NCI-H1436 treated with DMSO at 0.1 percent for 48 hours (cell line): ENCODE results near the gene PSMD9.
A peak's percentile ranks its signal among the peaks of the same experiment; 100 is the strongest.
"Not testable (repeated sequence)": the region's sequence is repeated elsewhere in the genome, so short reads cannot be mapped to it uniquely, and the experiment has no call there.

Experiments used
- DNase-seq: peaks from one replicate; lab custom pipeline; 2025; lab: John Stamatoyannopoulos, UW

The PSMD9 gene

DNA sequence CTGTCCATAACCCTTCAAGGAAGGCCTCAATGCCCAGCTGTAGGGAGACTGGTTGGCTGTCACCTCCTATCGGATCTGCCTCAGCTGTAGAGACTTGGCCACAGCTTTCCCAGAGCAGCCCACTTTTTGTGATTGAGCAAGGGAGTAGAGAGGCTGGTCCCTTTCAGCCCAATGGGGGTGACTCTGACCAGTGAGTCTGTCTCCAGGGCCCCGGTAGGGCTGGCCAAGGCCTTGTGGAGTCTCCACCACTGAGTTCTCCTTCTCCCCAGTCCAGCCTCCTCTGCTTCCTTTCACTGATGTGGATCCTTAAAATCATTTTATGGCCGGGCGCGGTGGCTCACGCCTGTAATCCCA, 15.4 kb upstream of the PSMD9 start:
- no peak for DNase-seq

DNA sequence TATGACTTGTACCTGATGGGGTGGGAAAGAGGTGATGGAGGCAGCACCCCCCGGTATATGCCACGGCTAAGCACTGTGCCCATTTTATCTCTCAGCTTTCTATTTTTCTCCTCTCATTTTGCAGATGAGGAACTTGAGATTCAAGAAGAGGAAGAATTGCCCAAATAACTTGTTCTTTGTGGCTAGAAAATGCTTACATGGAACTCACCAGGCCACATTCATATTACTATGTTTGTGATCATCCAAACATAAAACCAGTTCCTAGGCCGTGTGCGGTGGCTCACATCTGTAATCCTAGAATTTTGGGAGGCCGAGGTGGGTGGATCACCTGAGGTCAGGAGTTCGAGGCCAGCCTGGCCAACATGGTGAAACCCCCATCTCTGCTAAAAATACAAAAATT, 14.5 kb upstream of the PSMD9 start:
- no peak for DNase-seq

DNA sequence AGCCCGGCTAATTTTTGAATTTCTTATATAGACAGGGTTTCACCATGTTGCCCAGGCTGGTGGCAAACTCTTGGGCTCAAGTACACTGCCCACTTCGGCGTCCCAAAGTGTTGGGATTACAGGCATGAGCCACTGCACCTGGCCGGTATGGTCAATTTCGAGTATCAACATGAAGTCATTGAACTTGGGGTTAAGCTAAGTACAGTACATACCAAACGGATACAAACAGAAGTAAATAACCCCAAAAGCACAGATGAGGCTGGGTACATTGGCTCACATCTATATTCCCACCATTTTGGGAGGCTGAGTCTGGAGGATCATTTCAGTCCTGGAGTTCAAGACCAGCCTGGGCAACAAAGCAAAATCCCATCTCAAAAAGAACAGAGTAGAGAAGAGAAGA, 13.0 kb upstream of the PSMD9 start:
- DNase-seq, result no peak

DNA sequence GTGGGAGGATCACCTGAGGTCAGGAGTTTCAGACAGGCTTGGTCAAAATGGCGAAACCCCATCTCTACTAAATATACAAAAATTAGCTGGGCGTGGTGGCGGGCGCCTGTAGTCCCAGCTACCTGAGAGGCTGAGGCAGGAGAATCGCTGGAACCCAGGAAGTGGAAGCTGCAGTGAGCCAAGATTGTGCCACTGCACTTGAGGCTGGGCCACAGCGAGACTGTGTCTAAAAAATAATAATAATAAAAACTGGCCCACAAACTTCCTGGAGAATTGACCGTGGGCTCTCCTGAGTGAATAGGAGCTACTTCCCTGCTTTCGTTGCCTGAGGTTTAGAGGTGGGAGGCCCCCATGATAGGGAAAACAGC, 12.5 kb upstream of the PSMD9 start:
- DNase-seq, result not testable (repeated sequence)

DNA sequence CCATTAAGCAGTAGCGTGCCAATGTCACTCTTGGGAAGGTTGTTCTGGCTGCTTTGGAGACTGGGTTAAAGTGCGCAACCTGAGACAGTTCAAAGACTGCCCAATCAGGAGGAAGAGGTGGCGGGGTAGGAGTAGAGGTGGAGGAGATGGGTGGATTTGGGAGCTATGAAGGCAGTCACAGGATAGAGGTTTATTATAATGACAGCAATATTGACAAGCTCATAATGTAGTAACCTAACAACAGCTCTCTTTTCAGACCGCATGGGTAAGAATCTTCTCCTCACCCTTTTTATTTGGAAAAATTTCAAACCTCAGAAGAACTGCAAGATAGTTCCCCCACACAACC, 5.3 kb upstream of the PSMD9 start:
- no peak for DNase-seq

DNA sequence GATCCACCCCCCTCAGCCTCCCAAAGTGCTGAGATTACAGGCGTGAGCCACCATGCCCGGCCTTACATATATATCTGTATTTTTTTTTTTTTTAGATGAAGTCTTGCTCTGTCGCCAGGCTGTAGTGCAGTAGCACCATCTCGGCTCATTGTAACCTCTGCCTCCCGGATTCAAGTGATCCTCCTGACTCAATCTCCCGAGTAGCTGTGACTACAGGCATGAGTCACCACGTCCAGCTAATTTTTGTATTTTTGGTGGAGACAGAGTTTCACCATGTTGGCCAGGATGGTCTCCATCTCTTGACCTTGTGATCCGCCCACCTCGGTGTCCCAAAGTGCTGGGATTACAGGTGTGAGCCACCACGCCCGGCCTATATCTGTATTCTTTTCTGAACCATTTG, 3.5 kb upstream of the PSMD9 start:
- DNase-seq, result not testable (repeated sequence)

DNA sequence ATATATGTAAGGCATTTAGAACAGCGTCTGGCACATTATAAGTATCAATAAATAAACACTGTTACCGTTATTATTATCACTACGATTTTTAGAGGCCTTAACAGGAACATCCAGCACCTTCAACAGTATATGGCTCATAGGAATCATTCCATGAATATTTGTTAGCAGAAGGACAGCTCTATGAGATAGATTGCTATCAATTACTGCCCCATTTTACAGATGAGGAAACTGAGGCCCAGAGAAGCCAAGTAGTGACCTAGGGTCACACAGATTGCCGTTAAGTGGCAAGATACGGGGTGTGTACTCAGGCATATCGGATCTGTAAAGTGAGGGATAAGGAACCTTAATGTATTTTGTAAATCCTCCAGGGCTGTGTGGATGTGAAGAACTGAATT, 510 bp upstream of the PSMD9 start:
- DNase-seq, result no peak

DNA sequence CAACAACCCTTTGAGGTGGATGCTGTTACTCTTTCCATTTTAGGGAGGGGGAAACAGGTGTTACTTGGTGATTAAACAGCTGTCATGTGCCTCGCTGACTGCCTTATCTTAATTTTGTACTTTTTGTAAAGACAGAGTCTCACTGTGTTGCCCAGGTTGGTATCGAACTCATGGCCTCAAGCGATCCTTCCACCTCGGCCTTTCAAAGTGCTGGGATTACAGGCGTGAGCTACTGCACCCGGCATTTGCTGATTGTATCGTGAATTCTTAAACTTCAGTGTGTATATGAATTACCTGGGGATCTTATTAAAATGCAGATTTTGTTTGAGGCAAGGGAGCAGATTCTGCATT, 659 bp downstream of the PSMD9 start:
- no peak for DNase-seq

DNA sequence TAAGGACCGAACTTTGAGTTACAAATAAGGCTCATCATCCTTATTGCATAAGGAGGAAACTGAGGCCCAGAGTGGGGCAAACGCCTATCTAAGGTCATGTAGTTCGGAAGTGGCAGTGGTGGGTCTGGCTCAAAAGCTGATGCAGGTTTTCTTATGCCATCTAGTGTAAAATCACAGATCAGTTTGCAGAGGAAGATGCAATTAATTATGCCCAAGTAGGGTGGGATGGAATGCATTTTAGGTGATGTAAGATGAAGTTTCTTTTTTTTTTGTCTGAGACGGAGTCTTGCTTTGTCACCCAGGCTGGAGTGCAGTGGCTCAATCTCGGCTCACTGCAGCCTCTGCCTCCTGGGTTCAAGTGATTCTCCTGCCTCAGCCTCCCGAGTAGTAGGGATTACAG, 1.1 kb downstream of the PSMD9 start:
- DNase-seq, result not testable (repeated sequence)

DNA sequence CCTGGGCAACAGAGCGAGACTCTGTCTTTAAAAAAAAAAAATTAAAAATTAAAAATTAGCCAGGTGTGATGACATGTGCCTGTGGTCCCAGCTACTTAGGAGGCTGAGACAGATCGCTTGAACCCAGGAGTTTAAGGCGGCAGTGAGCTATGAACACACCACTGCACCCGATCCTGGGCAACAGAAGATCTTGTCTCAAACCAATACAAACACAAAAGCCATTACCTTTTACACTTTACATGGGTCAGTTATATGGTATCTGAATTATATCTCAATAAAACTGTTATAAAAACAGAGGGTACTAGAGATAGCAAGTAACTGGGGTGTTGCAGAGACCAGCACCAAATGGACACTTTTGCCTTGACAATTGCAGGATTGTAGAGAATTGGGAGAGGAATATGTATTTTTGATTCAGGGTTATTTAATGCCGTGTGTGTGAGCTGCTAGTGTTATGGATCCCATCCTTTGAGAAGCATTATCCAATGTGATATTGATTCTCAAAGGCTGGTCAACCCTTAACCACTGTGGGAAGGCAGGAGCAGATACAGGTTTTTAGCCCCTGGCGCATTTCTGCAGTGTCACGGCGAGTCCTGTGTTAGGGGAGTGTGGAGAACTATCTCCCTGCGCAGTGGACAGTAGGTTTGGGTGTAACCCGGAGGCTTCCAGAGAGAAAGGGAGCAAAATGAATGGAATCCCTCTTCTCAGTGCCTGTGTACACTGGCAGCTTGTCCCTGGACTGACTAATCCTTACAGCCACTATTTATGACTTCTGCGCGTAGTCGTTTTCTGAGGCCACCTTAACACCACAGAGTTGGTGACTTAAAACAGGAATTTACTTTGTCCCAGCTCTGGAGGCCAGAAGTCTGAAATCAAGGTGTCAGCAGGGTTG, 4.3 kb downstream of the PSMD9 start:
- DNase-seq, result no peak

DNA sequence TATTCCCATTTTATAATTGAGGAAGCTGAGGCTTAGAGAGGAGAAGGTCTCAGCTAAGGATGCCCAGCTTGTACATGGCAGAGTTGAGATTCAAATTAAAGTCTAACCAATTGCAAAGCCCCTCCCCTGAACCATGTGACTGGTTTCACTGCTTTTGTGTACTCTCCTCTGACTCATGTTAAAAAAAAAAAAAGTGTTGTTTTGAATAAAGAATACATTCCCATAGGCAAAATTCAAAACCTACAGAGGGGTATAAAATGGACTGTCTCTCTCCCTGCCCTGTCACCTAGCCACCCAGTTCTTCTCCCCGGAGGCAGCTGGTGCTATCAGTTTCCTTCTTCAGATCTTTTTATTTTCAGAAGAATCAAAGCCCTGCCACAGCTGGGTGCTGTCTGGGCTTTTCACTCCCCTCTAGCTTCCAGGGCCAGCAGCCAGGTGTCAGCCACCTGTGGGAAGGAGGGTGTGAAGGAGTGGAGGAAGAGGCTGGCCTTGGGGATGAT, 5.4 kb downstream of the PSMD9 start:
- DNase-seq, result no peak

DNA sequence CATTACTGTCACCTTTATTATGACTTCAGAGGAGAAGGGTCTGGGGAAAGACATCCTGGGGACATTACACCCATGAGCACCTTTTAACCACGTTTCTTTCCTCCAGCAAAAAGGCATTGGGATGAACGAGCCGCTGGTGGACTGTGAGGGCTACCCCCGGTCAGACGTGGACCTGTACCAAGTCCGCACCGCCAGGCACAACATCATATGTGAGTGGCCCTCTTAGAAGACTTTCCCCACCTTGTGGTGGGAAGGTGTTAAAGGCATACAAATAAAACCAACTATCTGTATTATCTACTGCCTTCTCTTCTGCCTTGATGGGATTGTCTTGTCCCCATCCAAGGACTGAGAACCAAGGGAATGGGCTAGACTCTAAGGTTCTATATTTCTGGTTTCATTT, 6.0 kb downstream of the PSMD9 start:
- no peak for DNase-seq

DNA sequence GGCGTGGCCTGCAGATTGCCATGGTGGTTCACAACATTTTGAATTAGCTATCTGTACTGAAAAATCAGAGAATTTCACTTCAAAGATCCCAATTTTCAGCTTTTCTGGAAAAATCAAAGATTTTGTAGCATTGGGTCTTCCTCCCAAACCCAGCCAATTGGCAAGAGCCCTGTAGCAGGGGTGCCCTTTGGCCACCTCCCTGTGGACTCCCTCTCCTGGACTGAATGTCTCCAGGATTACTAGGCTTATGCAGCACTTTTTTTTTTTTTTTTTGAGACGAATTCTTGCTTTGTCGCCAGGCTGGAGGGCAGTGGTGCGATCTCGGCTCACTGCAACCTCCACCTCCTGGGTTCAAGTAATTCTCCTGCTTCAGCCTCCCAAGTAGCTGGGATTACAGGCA, 9.7 kb downstream of the PSMD9 start:
- no peak for DNase-seq

DNA sequence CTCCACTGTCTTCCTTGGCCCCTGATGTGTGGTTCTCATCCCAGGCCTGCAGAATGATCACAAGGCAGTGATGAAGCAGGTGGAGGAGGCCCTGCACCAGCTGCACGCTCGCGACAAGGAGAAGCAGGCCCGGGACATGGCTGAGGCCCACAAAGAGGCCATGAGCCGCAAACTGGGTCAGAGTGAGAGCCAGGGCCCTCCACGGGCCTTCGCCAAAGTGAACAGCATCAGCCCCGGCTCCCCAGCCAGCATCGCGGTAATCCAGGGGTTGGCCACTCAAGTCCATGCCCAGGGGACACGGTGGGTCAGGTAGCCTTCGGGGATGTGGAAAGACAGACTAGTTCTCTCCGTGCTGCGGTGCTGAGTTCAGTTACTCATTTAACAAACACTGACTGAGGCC, 11.0 kb downstream of the PSMD9 start:
- no peak for DNase-seq

DNA sequence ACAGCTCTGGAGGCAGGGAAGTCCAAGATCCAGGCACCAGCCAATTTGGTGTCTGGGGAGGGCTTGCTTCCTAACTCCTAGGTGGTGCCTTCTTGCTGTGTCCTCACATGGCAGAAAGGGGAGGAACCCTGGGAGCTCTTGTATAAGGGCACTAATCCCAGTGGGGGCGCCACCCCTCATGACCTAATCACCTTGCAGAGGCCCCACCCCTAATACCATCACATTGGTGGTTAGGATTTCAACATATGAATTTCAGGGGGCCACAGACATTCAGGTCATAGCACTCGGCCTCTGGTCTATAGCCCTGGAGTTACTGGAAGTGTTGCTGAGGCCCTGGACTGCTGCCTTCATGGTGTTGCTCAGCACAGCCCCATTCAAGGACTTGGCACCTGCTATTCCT, 14.6 kb downstream of the PSMD9 start:
- DNase-seq, result no peak

DNA sequence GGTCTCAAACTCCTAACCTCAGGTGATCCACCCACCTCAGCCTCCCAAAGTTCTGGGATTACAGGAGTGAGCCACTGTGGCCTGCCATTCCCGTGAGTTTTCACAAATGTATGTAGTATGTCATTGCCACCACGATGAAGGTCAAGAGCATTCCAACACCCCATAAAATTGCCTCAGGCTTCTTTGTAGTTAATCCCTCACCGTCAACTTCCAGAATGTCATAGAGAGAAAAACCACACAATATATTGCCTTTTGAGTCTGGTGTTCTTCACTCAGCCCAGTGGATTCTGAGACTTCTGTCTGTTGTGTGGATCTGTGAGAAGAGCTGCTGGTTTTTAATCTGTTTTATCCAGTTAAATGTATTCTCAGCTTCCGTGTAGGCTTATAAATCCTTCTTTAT, 17.2 kb downstream of the PSMD9 start:
- DNase-seq, result no peak

DNA sequence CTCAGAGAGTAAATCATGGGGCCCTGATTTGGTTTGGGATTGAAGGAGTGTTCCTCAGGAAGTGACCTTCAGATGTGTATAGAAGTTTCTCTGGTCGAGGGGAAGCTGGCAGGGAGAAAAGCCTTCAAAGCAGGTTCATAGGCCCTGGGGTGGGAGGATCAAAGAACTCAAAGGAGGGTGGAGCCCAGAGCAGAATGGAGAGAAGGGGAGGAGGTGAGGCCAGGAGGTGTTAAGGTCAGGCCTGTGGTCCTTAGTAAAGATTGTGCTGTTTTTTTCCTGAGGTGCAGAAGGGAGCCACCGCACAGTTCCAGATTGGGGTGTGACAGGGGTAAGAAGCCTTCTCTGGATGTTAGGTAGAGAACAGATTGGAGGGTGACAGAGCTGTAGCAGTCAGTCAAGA, 20.1 kb downstream of the PSMD9 start:
- DNase-seq, result no peak

DNA sequence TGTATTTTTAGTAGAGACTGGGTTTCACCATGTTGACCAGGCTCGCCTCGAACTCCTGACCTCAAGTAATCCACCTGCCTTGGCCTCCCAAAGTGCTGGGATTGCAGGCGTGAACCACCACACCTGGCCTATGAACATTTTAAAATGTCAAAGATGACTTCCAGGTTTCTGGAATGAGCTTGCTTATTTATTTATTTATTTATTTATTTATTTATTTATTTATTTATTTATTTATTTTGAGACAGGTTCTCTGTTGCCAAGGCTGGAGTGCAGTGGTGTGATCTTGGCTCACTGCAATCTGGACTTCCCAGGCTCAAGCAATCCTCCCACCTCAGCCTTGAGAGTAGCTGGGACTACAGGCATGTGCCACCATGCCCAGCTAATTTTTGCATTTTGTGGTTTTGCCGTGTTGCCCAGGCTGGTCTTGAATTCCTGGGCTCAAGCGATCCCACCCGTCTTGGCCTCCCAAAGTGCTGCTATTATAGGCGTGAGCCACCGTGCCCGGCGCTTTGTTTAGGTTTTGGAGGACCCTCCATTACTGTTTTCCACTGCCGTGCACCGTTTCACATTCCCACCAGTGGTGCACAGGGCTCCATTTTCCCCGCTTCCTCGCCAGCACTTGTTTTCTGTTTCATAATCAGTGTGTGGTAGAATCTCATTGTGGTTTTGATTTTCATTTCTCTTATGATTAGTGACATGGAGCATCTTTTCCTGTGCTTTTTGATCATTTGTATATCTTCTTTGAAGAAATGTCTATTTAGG, 23.4 kb downstream of the PSMD9 start:
- DNase-seq, result no peak

DNA sequence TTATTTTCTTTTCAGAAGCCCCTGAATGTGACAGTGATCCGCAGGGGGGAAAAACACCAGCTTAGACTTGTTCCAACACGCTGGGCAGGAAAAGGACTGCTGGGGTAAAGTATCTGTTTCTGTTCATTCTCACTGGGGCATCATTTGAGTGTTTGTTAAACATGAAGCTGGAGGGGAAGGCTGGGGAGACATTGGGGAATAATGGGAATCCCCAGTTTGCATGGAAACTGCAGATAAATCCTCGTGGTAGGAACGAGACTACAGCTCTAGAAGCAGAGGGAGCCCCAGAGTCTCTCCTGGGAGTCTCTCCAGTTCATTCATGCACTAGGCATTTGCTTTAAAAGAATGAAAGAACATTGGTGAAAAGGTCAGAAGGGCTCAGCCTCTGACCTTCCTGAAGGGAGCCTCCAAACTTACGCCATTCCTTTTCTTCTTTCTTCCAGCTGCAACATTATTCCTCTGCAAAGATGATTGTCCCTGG, 27.3 kb downstream of the PSMD9 start:
- DNase-seq, result no peak

DNA sequence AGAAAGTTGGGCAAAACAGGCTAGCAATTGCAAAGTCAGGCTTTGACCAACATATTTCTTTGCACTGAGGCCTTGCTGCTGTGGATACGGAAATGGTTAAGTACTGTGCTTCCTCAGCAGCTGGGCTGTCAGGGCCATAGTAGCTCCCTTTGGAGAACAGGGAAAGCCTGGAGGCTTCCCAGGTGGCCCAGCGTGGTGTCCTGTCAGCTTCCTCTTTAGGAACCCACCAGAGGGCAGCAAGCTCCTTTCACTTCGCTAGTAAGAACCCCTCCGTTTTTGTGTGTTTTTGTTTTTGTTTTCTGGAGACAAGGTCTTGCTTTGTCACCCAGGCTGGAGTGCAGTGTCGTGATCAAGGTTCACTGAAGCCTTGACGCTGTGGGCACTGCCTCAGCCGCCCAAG, 28.1 kb downstream of the PSMD9 start:
- DNase-seq, result no peak

DNA sequence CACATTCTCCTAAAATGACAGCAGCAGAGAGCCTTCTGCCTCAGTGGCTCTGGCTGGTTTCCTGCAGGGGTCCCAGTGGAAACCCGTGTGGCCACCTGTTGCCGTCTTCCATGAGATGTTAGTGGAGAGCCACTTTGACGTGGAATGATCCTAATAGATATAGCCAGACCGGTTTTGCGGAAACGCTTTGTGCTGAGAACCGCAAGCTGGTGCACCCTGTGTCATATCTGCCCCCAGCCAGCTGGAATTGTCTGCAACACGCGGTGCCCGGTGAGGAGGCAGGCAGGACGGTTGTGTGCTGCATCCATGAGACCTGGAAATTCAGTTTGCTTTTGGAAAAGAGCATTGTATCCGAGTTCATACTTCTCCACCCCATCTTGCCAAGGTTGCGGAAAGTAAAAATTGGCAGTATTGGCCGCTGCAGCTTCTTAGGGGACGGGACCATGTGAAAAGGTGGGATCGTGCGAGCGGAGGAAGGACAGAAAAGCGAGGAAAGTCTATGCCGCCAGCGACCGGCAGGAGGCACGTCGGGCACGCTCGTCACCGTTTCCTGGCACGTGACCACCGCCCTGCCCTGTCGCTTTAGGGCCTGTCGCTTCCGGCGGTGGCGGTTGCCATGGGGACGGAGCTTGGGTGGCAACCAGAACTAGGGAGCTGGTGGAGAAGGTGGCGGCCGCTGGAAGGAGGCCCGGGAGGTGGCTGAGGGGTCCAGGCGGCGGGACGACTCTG, 29.5 kb downstream of the PSMD9 start, which contains the start of gene CFAP251:
Gene CFAP251, plus strand, starts transcription at position 643 of the 729 bp plus-strand sequence. CDS start 2,714 bp downstream, outside the sequence.
- peak; percentile 63 for DNase-seq

DNA sequence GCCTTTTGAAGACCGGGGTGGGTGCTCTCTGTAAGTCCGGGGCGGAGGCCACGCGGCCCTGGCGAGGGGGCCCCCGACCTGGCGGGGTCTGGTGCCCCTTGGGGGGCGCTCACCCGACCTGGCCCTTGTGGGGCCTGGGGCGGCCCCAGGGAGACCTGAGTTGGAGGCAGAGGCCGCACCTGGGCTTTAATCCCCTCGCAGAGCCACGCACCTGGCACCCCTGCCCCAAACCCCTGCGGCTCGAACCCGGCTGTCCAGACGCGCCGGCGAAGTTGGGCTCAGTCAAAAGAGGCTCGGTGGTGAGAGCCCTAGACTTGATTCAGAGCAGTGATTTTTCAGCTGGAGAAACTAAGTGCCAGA, 30.1 kb downstream of the PSMD9 start:
- no peak for DNase-seq

DNA sequence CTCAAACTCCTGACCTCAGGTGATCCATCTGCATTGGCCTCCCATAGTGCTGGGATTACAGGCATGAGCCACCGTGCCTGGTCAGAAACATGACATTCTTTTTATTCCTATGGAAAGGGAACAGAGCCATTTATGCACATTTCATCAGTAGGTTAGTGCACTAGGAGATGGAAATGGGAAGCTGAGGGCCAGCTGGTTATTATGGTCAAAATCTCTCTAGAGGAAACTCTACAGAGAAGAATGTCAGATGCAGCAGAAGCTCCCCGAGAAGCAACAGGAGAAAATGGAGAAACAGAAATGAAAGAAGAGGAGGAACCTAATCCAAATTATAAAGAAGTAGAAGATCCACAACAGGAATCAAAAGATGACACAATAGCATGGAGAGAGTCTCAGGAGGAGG, 32.5 kb downstream of the PSMD9 start:
- DNase-seq, result no peak
